Stimulated activated CD4-positive, alpha-beta T cell treated with anti-CD3 and anti-CD28 coated beads, Interleukin-2, amount 100 ng/mL, for 48 hours (primary cell): ENCODE data around the gene ZNF354C.

ENCODE experiments used
- DNase-seq, 2 donors: peaks; one replicate each; pipeline ENCODE4 v3.0.0-alpha.2; 2020

Gene ZNF354C

DNA sequence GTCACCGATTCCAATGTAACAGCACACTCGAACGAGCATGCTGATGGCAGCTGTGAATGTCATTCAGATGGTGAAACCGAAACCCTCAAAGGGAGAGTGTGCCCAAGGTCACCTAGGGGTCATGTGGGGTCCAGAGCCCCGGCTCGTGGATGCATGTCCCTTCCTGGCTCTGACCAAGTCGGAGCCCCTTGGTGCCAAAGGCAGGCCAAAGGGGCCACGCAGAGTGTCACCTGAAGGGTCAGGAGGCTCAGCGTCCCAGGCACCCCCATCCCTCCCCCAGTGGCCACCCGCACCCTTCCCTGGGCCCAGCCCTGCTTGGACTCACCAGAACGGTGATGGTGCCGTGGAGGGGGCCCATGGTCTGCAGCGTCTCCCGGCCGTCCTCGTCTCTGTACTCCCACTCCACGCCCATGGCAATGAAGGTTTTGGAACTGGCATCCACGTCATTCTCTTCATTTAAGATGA is 69.5 kb downstream of the ZNF354C start:
- no peak for DNase-seq

DNA sequence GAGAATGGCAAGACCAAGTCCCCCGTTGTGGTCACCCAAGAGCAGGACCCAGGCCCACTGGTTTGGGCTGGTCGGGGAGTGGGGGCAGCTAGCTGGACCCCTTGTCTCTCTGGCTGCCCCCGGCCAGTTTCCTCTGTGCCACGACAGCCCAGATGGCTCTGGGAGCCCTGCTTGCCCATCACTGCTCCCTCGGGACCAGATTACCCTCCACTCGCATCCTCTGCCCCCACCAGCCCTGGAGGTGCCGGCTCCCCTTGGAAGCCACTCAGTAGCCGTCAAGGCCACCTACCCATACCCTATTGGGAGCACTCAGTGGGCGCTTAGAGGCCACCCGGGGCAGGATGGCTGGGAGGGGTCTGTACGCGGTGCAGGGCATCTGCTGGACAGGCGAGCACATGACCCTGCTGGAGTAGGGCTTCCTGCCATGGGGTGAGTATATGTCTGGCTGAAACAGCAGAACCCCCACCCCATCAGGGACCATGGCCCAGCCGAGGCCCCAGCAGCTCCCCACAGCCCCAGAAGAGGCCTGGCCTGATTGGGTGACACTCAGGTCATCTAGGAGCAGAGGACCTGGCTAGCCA is 70.0 kb downstream of the ZNF354C start:
- no peak for DNase-seq

DNA sequence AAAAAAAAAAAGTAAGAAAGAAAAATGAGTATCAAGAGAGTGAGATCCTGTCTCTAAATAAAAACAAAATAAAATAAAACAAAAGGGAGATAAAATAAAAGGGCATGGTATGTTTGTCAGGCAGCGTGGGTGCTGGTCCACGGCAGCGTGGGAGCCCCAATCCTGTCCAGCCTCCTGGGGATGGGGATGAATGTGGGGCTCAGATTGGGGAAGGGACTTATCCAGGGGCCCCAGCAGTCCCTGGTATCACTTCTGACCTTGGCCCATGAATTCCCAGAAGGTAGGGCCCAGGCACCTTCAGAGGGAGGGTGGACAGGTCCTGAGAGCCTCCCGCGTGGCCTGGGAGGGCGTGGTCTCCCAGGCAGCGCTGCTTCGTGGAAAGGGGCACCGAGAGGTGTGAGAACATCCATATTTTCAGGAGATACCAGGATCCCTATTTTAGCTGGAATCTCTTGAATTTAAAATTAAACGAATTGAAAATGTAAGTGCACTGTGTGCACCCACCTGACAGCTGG is 71.2 kb downstream of the ZNF354C start:
- no peak for DNase-seq

DNA sequence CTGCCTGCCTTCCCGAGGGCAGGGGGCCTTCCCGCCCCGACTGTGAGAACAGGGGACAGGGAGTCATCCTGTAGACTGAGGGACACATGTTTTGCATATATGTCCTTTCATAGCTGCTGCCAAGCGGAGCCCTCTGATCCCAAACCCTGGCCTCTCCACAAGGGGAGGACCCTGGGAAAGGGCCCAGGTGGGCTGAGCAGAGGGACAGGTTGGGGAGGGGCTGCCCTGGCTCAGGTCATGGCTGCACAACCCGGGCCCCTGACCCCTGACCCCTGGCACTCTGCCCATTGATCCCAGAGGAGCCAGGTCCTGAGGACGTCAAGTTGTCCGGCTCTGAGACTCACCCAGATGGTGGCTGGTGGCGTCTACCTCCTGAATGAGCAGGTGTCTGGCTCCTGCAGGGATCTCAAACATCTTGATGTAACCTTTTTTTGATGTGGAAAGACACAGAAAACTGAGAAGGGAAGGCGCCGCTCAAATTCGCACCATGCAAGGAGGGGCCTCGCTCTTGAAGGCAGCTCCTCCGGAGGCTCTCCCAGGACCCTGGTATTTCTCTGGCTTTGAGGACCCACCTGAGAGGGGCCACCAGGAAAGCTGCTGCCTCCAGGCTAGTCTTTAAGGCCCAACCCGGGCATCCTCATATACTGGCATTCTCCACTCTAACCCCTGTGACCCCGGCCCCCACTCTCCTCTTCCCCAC is 71.9 kb downstream of the ZNF354C start:
- DNase-seq, result no peak

DNA sequence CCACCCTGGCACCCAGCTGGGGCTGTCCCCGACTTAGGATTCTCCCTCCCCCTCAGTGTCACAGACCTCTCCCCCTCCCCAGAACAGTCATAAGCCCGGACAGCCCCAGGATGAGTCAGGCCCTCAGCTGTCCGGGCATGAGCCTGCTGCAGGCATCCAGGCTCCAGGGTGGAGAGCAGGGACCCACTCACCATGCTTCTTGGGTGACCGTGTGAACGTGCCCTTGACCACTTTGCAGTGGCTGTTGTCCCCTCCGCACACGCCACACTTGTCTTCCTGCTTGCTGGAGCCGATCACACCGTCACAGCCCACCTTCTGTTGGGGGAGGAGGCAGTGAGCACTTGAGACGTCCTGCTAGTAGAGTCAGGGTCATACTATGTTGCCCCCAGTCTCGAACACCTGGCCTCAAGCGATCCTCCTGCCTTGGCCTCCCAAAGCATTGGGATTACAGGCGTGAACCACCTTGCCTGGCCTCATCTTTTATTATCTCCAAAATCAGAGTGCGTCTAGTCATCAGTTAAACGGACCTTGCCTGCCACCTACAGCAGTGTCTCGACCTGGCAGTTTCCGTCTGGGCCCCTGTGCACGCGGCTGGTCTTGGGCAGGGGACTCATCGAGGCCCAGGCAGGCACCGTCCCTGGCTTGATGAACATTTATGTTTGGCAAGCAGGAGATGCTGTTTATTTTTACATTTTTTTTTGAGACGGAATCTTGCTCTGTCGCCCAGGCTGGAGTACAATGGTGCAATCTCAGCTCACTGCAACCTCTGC is 72.6 kb downstream of the ZNF354C start:
- no peak for DNase-seq
